ENCODE data around the gene LY6G6C. TPM values are rescaled to one million over a fixed set of nuclear protein-coding genes. Genes with fewer than 3 reads are reported as not detected.

LY6G6C gene
- total RNA-seq, 1 experiment from 2014 or later, result 2.1 TPM

- H3K79me2 ChIP-seq (ENCODE audit: low read depth), result no peaks in the 10 kb centered on the region
- no peak overlapping the region for H3K4me2 ChIP-seq
- no peak for TF ChIP-seq CTCF (conservative IDR thresholded peaks at IDR 0.05)
- no peak for TF ChIP-seq EZH2 (IDR thresholded peaks at IDR 0.05; ENCODE audit: low read depth)
- no peaks in the 10 kb centered on the region for H3K36me3 ChIP-seq (ENCODE audit: low read depth)
- no peak overlapping the region for H3K4me3 ChIP-seq
- no peaks in the 10 kb centered on the region for H3K27me3 ChIP-seq (ENCODE audit: insufficient read depth, low read depth)
- no TSS peak for BruUV-seq (replicated peaks)
- H4K20me1 ChIP-seq (ENCODE audit: insufficient read depth), result no peaks in the 10 kb centered on the region
- POLR2A ChIA-PET (ENCODE audit: unreplicated experiment), result no interaction called here
- DNase-seq, result no peak
- intact Hi-C loops (cut with micrococcal nuclease; ENCODE audit: unreplicated experiment), result no loop called here
- H3K4me1 ChIP-seq (replicated peaks; ENCODE audit: insufficient read depth), result peaks cover 5% of the 10 kb centered on the region; the same call in 1 of the 2 replicates
- peaks cover 8% of the 10 kb centered on the region; the same call in 1 of the 2 replicates for H3F3A ChIP-seq (ENCODE audit: insufficient read depth, low read depth)
- CTCF ChIA-PET, result no interaction called here
- no peak overlapping the region for H2AFZ ChIP-seq
- H3K9me3 ChIP-seq (ENCODE audit: insufficient read depth, low read depth), result no peaks in the 10 kb centered on the region
- H3K27ac ChIP-seq, result no peak overlapping the region
- H3K9me2 ChIP-seq (ENCODE audit: insufficient read depth), result no peaks in the 10 kb centered on the region
These were observed 39.2 kb upstream of the LY6G6C start for GRCh38 chr6:31760790-31761189.

GRCh38 chr6:31758281-31758680 is 36.7 kb upstream of the LY6G6C start:
- no peaks in the 10 kb centered on the region for H3K79me2 ChIP-seq (ENCODE audit: low read depth)
- H3K4me2 ChIP-seq, result no peak overlapping the region
- H3K36me3 ChIP-seq (ENCODE audit: low read depth), result no peaks in the 10 kb centered on the region
- CTCF ChIA-PET, result no interaction called here
- H3K27me3 ChIP-seq (ENCODE audit: insufficient read depth, low read depth), result no peaks in the 10 kb centered on the region
- intact Hi-C loops (cut with micrococcal nuclease; ENCODE audit: unreplicated experiment), result no loop called here
- H3K9me3 ChIP-seq (ENCODE audit: insufficient read depth, low read depth), result no peaks in the 10 kb centered on the region
- no TSS peak for BruUV-seq (replicated peaks)
- H4K20me1 ChIP-seq (ENCODE audit: insufficient read depth), result no peaks in the 10 kb centered on the region
- TF ChIP-seq EZH2 (IDR thresholded peaks at IDR 0.05; ENCODE audit: low read depth) (no peak), CTCF (conservative IDR thresholded peaks at IDR 0.05) (no peak)
- POLR2A ChIA-PET (ENCODE audit: unreplicated experiment), result no interaction called here
- DNase-seq, result no peak
- H3K27ac ChIP-seq, result no peak overlapping the region
- no peaks in the 10 kb centered on the region; the same call in 1 of the 2 replicates for H3F3A ChIP-seq (ENCODE audit: insufficient read depth, low read depth)
- H3K4me1 ChIP-seq (replicated peaks; ENCODE audit: insufficient read depth), result peaks cover 3% of the 10 kb centered on the region; the same call in 1 of the 2 replicates
- no peak overlapping the region for H3K4me3 ChIP-seq
- H2AFZ ChIP-seq, result no peak overlapping the region
- no peaks in the 10 kb centered on the region for H3K9me2 ChIP-seq (ENCODE audit: insufficient read depth)

GRCh38 chr6:31752739-31753319 is 31.3 kb upstream of the LY6G6C start:
- Histone ChIP-seq H3K4me1 (replicated peaks; ENCODE audit: insufficient read depth) (peaks cover 3% of the 10 kb centered on the region), H3K4me2 (no peak overlapping the region), H3K4me3 (no peak overlapping the region), H3K27ac (no peak overlapping the region), H3K9me3 (ENCODE audit: insufficient read depth, low read depth) (no peaks in the 10 kb centered on the region), H3K9me2 (ENCODE audit: insufficient read depth) (no peaks in the 10 kb centered on the region), H4K20me1 (ENCODE audit: insufficient read depth) (no peaks in the 10 kb centered on the region), H3K27me3 (ENCODE audit: insufficient read depth, low read depth) (no peaks in the 10 kb centered on the region), H3F3A (ENCODE audit: insufficient read depth, low read depth) (peaks cover 13% of the 10 kb centered on the region; the same call in 1 of the 2 replicates), H3K36me3 (ENCODE audit: low read depth) (no peaks in the 10 kb centered on the region), H2AFZ (no peak overlapping the region), H3K79me2 (ENCODE audit: low read depth) (no peaks in the 10 kb centered on the region)
- BruUV-seq (replicated peaks), result no TSS peak
- no peak for DNase-seq
- intact Hi-C loops (cut with micrococcal nuclease; ENCODE audit: unreplicated experiment), result no loop called here
- ChIA-PET POLR2A (ENCODE audit: unreplicated experiment) (no interaction called here), CTCF (no interaction called here)
- no peak for TF ChIP-seq CTCF (conservative IDR thresholded peaks at IDR 0.05)
- no peak for TF ChIP-seq EZH2 (IDR thresholded peaks at IDR 0.05; ENCODE audit: low read depth)

Measured in PC-9 (cell line).